HG03025 (cell line): Measurements from ENCODE around the gene TOMM20.
"Not testable (repeated sequence)": the region's sequence is repeated elsewhere in the genome, so short reads cannot be mapped to it uniquely, and the experiment has no call there.

Experiments used
- ATAC-seq: cut with Tn5 transposase; IDR thresholded peaks from one replicate; pipeline ENCODE4 v1.9.1; 2021; ENCODE audit warnings: mild to moderate bottlenecking, moderate library complexity; ENCODE audit not compliant: unreplicated experiment, low FRiP score

Gene TOMM20

GRCh38 chr1:235105051-235106043, 23.3 kb downstream of the TOMM20 start:
- peak; percentile 75 for ATAC-seq

DNA sequence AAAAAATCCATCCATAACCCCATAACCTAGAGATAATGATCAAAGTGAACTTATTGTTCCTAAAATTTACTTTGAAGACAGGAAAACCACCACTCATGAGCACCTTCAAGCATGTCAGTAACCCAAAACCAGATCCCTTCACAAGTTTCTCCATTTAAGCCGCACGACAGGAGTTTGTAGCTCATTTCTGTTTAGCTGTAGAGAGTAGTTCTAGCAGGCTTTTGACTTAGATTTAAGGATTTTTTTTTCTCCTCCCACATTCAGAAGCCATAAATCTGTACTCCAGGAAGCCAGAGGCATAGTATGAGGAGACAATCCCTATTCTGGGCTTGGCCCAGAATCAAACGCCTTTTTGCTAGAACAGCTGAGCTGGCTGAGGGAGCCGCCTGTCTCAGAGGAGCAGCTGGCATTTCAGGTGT, 25.6 kb downstream of the TOMM20 start:
- ATAC-seq, result no peak

DNA sequence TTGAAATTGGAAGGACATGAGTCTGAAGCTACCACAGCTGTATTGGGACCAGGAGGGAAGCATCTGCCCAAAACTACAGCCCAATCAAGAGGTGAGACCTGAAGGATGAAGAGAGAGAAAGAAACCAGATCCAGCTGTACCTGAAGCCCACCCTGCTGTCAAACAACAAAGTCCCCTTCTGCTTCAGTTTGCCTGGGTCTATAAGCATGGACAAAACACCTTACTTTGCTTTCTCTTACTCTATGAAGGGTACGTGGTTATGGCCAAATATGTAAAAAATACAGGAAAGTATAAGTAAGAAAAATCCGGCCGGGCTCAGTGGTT, 26.4 kb downstream of the TOMM20 start:
- ATAC-seq, result no peak

- no peak for ATAC-seq
Observed at GRCh38 chr1:235101558-235102258, 26.9 kb downstream of the TOMM20 start.

GRCh38 chr1:235100194-235100772, 28.4 kb downstream of the TOMM20 start:
- ATAC-seq, result no peak

DNA sequence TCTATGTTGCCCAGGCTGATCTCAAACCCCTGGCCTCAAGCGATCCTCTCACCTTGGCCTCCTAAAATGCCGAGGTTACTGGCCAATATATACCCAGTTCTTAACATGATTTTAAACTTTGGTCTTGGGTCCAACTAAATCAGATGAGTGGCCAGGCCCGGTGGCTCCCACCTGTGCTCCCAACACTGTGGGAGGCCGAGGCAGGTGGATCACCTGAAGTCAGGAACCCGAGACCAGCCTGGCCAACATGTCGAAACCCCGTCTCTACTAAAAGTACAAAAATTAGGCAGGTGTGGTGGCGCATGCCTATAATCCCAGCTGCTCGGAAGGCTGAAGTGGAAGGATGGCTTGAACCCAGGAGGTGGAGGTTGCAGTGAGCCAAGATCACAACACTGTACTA, 29.6 kb downstream of the TOMM20 start:
- ATAC-seq, result no peak

- ATAC-seq, result no peak
Observed at GRCh38 chr1:235098547-235098946, 30.1 kb downstream of the TOMM20 start.

DNA sequence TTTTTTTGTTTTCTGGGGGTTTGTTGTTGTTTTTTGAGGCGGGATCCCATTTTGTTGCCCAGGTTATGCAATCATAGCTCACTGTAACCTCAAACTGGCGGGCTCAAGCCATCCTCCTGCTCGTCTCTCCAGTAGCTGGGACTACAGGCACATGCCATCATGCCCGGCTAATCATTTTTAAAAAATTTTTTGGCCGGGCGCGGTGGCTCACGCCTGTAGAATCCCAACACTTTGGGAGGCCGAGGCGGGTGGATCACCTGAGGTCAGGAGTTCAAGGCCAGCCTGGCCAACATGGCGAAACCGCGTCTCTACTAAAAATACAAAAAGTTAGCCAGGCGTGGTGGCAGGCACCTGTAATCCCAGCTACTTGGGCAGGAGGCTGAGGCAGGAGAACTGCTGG, 31.1 kb downstream of the TOMM20 start:
- ATAC-seq, result not testable (repeated sequence)

DNA sequence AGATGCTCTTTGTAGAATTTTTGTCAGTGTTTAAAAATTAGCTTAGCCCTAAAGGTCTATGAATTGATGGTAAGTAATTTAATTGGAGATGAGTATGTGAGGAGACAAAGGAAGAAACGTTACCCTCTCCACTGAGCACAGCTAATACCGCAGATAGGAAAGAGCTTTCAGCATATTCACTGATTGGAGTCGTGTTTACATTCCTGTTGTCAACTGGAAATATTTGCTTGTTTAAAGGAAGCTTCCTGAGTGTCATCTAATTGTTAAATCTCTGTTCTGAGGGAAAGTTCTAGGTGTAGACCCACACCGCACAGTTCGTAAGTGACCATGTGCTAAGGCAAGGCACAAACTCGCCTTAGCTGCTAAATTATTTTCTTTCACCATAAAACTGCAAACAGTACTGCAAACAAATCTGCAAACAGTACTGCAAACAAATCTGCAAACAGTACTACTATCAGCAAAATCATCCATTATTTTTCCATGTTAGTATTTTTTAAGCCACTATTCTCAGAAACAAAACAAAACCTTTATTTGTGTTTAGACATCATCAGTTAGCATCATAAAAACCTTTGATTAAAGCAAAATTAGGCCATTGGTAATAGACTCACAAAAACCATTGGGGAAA, 32.6 kb downstream of the TOMM20 start:
- ATAC-seq, result no peak

GRCh38 chr1:235093696-235094592, 34.7 kb downstream of the TOMM20 start:
- no peak for ATAC-seq

DNA sequence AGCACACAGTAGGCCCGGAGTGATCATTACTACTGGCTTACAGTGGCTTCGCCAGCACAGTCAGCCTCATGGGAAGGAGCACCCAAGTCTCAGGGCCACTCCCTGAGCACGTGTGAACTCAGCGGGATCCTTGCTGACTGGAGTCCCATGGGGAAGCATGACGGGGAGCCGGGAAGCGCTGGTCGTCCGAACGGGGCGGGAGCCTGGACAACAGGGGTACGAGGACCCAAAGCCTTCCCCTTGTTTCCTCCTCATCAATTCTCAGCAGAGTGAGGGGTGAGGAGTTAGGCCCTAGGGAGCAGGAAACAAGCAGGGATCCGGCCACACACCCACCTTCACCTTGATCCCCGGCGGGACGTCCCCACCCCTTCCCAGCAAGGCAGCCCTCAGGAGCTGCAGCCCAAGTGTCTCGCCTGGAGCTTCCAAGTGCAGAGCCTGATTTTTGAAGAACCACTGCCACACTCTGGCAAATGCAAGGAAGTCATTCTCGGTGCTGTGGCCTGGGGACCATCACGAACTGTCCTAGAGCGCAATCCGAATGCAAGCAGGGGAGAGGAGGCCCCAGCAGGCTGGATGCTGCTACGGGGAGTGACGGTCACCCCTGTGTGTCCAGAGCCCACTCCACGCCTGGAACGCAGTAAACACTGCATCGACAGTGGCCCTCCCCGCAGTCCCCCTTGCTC, 35.5 kb downstream of the TOMM20 start:
- ATAC-seq, result no peak

DNA sequence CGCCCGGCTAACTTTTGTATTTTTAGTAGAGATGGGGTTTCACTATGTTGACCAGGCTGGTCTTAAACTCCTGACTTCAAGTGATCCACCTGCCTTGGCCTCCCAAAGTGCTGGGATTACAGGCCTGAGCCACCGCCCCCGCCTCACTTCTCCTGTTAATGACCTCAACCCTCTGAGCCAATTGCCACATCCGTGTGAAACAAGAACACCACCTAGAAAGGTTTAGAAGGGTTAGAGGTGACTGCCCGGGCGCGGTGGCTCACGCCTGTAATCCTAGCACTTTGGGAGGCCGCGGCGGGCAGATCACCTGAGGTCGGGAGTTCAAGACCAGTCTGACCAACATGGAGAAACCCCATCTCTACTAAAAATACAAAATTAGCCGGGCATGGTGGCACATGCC, 36.2 kb downstream of the TOMM20 start:
- not testable (repeated sequence) for ATAC-seq

GRCh38 chr1:235092045-235092406, 36.6 kb downstream of the TOMM20 start:
- not testable (repeated sequence) for ATAC-seq

DNA sequence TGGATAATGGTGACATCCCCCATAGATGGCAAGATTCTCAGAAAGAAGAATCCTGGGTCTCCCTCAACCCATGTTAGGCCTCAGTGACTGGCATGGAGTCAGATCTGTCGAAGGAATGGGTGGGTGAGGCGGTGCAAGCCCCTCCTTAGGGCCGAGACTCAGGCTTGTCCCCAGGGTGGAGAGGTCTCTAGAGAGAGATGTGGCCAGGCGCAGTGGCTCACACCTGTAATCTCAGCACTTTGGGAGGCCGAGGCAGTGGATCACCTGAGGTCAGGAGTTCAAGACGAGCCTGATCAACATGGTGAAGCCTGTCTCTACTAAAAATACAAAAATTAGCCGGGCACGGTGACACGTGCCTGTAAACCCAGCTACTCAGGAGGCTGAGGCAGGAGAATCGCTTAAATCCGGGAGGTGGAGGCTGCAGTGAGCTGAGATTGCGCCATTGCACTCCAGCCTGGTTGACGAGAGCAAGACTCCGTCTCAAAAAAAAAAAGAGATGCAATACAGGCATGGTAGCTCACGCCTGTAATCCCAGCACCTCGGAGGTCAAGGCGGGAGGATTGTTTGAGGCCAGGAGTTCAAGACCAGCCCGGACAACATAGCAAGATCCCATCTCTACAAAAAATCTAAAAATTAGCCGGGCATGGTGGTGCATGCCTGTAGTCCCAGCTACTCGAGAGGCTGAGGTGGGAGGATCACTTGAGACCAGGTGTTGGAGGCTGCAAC, 37.2 kb downstream of the TOMM20 start:
- not testable (repeated sequence) for ATAC-seq

GRCh38 chr1:235090406-235091069, 38.1 kb downstream of the TOMM20 start:
- ATAC-seq, result no peak

- no peak for ATAC-seq
Observed at GRCh38 chr1:235088907-235089306, 39.7 kb downstream of the TOMM20 start.

DNA sequence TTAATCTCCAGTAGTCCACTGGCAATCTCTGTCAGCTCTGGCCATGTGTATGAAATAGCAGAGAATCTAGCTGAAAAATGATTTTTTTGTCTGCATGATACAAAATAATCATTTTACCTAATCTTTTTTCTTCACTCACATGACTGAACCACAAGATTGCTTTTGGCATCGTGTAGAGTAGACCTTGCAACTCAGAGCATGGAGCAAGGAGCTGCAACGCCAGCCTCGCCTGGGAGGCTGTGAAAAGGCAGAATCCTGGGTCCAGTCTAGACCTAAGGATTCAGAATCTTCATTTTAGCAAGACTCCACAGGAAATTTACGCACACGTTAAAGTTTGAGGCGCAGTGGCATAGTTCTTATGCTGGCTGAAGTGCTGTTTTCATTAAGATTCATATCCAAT, 40.2 kb downstream of the TOMM20 start:
- ATAC-seq, result no peak

DNA sequence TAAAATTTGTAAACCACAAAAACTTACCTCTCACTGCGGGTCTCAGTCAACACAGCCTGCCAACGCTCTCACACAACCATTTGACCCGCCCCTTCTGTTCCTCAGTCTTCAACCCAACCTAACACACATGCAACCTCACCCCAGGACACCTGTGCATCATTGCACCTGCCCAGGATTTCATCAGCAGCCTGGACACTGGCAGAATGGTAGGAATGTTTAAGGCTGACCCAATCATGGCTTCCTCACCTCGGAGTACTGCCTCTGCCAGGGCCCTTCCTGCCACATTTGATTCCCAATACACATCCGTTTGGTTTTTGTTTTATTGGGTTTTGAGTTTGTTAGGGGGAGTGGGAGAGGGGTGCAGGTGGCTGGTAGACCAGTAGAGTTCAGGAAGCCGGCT, 40.7 kb downstream of the TOMM20 start:
- ATAC-seq, result no peak
